H1 (cell line): ENCODE data around the gene DEDD2. TPM values are rescaled to one million over a fixed set of nuclear protein-coding genes. Genes with fewer than 3 reads are reported as not detected.
"Not testable (repeated sequence)": the region's sequence is repeated elsewhere in the genome, so short reads cannot be mapped to it uniquely, and the experiment has no call there.

Experiments
- CTCF ChIA-PET: fragments of 300-600 bp; sonication (Branson Sonifier 250); formaldehyde crosslinking; loops from one replicate; lab custom pipeline; 2021; ENCODE audit not compliant: partially characterized antibody; lab: Charles Lee
- POLR2A ChIA-PET: fragments of 300-600 bp; sonication (Branson Sonifier 250); formaldehyde crosslinking; loops from one replicate; lab custom pipeline; 2021; ENCODE audit warnings: inconsistent platforms; ENCODE audit not compliant: partially characterized antibody; lab: Charles Lee
- DNase-seq, 2 experiments: peaks; one replicate each; pipeline versions ENCODE4 v3.0.0 to v3.0.0-alpha.2; 2010 to 2022; ENCODE audit warnings: low spot score in 2 of 2, low read depth in 1 of 2, mixed read lengths in 1 of 2
- FAIRE-seq: peaks from 2 replicates; lab custom pipeline; 2011; peaks lifted over from hg19 to GRCh38; lab: Jason Lieb, UNC
- H2AFZ ChIP-seq: 2 replicates; pipeline ENCODE4 v1.8.1; 2012; ENCODE audit warnings: low read length, inconsistent platforms
- H2AK5ac ChIP-seq: 2 replicates; pipeline ENCODE4 v1.6.1; 2013; ENCODE audit warnings: low read depth, low read length
- H2BK120ac ChIP-seq: replicated peaks from 2 replicates; pipeline ENCODE3; 2013; ENCODE audit warnings: low read depth, low read length, inconsistent platforms
- H2BK12ac ChIP-seq: 2 replicates; pipeline ENCODE4 v1.6.1; 2013; ENCODE audit warnings: low read depth, low read length
- H2BK15ac ChIP-seq: 2 replicates; pipeline ENCODE4 v1.6.1; 2013; ENCODE audit warnings: low read length
- H2BK20ac ChIP-seq: 2 replicates; pipeline ENCODE4 v1.6.1; 2013; ENCODE audit warnings: low read length
- H2BK5ac ChIP-seq: 2 replicates; pipeline ENCODE4 v1.6.1; 2013; ENCODE audit warnings: low read depth, low read length
- H3K14ac ChIP-seq: 2 replicates; pipeline ENCODE4 v1.6.1; 2013; ENCODE audit warnings: inconsistent platforms; ENCODE audit not compliant: insufficient read length
- H3K18ac ChIP-seq: 2 replicates; pipeline ENCODE4 v1.6.1; 2013; ENCODE audit warnings: low read length; ENCODE audit errors: extremely low read depth
- H3K23ac ChIP-seq: 2 replicates; pipeline ENCODE4 v1.6.1; 2013; ENCODE audit warnings: inconsistent platforms; ENCODE audit not compliant: insufficient read length
- H3K23me2 ChIP-seq: 2 replicates; pipeline ENCODE4 v1.6.1; 2013; ENCODE audit warnings: low read depth, low read length
- H3K27ac ChIP-seq: 2 replicates; pipeline ENCODE4 v1.6.1; 2011; ENCODE audit warnings: low read depth, low read length, inconsistent platforms
- H3K27me3 ChIP-seq, 4 experiments: replicated peaks in 1 of 4; 1 replicate in 1 of 4; 2 replicates in 3 of 4; pipeline versions ENCODE4 v1.6.1 to v1.8.1; 2011 to 2013; ENCODE audit warnings: low read length in 3 of 4, mild to moderate bottlenecking in 3 of 4, inconsistent platforms in 2 of 4, mixed read lengths in 2 of 4, moderate library complexity in 1 of 4; ENCODE audit not compliant: control insufficient read depth in 3 of 4, insufficient read depth in 3 of 4; ENCODE audit errors: extremely low read depth in 1 of 4
- H3K36me3 ChIP-seq, 4 experiments: 2 replicates each; pipeline versions ENCODE4 v1.6.1 to v1.8.1; 2011 to 2013; ENCODE audit warnings: mild to moderate bottlenecking in 4 of 4, low read length in 3 of 4, moderate library complexity in 2 of 4, control low read depth in 1 of 4, inconsistent platforms in 1 of 4; ENCODE audit not compliant: insufficient read depth in 4 of 4, control insufficient read depth in 2 of 4
- H3K4ac ChIP-seq: replicated peaks from 2 replicates; pipeline ENCODE3; 2013; ENCODE audit warnings: low read length, low read depth, mixed read lengths, inconsistent platforms; ENCODE audit not compliant: insufficient read length
- H3K4me1 ChIP-seq, 4 experiments: replicated peaks in 1 of 4; 1 replicate in 1 of 4; 2 replicates in 3 of 4; pipeline versions ENCODE4 v1.6.1 to v1.8.1; 2011 to 2013; ENCODE audit warnings: low read length in 3 of 4, inconsistent platforms in 2 of 4, mixed read lengths in 1 of 4; ENCODE audit not compliant: insufficient read depth in 4 of 4, control insufficient read depth in 3 of 4
- H3K4me2 ChIP-seq, 2 experiments: 2 replicates each; pipeline versions ENCODE4 v1.6.1 to v1.8.1; 2011 to 2013; ENCODE audit warnings: low read depth in 2 of 2, low read length in 2 of 2, control low read depth in 1 of 2, inconsistent platforms in 1 of 2, mild to moderate bottlenecking in 1 of 2; ENCODE audit not compliant: insufficient read depth in 1 of 2
- H3K4me3 ChIP-seq, 4 experiments: fragments of 200-600, 300-600 bp in 1 of 4; sonication (generic), shearing (Covaris generic), sonication (Bioruptor Twin) in 1 of 4; 2 replicates each; pipeline versions ENCODE4 v1.5.1 to v1.8.1; 2011 to 2016; ENCODE audit warnings: low read length in 4 of 4, low read depth in 3 of 4, control low read depth in 2 of 4, inconsistent platforms in 2 of 4, mild to moderate bottlenecking in 2 of 4, mixed read lengths in 1 of 4, moderate library complexity in 1 of 4; ENCODE audit not compliant: insufficient read depth in 2 of 4; ENCODE audit errors: extremely low read depth in 1 of 4
- H3K56ac ChIP-seq: replicated peaks from 2 replicates; pipeline ENCODE3; 2013; ENCODE audit warnings: low read depth, mild to moderate bottlenecking, mixed read lengths, low read length, inconsistent platforms; ENCODE audit not compliant: insufficient read length
- H3K79me1 ChIP-seq: 2 replicates; pipeline ENCODE4 v1.6.1; 2013; ENCODE audit warnings: low read depth, low read length, control low read depth
- H3K79me2 ChIP-seq, 2 experiments: 2 replicates each; pipeline versions ENCODE4 v1.6.1 to v1.8.1; 2012 to 2013; ENCODE audit warnings: low read length in 2 of 2, mild to moderate bottlenecking in 2 of 2, inconsistent platforms in 1 of 2; ENCODE audit not compliant: insufficient read depth in 2 of 2, control insufficient read depth in 1 of 2
- H3K9ac ChIP-seq, 4 experiments: replicated peaks in 1 of 4; 1 replicate in 1 of 4; 2 replicates in 3 of 4; pipeline versions ENCODE4 v1.6.1 to v1.8.1; 2011 to 2013; ENCODE audit warnings: low read depth in 3 of 4, low read length in 3 of 4, control low read depth in 2 of 4, mild to moderate bottlenecking in 2 of 4, moderate library complexity in 2 of 4, inconsistent platforms in 1 of 4; ENCODE audit errors: extremely low read depth in 1 of 4
- H3K9me3 ChIP-seq, 2 experiments: 2 replicates each; pipeline versions ENCODE4 v1.6.1 to v1.8.1; 2012 to 2013; ENCODE audit warnings: mild to moderate bottlenecking in 2 of 2, moderate library complexity in 2 of 2, control low read depth in 1 of 2, inconsistent platforms in 1 of 2, low read depth in 1 of 2, low read length in 1 of 2, mixed read lengths in 1 of 2; ENCODE audit not compliant: insufficient read depth in 2 of 2
- H4K20me1 ChIP-seq, 2 experiments: replicated peaks in 1 of 2; 2 replicates each; pipeline versions ENCODE3 to v1.8.1; 2011 to 2013; ENCODE audit warnings: inconsistent platforms in 2 of 2, low read length in 2 of 2, mild to moderate bottlenecking in 1 of 2; ENCODE audit not compliant: insufficient read depth in 2 of 2, control insufficient read depth in 1 of 2
- H4K5ac ChIP-seq: 2 replicates; pipeline ENCODE4 v1.6.1; 2013; ENCODE audit warnings: low read length, low read depth, mixed read lengths, inconsistent platforms; ENCODE audit not compliant: insufficient read length
- H4K8ac ChIP-seq: 2 replicates; pipeline ENCODE4 v1.8.0; 2013; ENCODE audit warnings: mild to moderate bottlenecking, moderate library complexity, low read length, inconsistent platforms; ENCODE audit not compliant: insufficient read depth; ENCODE audit errors: extremely low read depth
- H4K91ac ChIP-seq: replicated peaks from 2 replicates; pipeline ENCODE3; 2013; ENCODE audit warnings: low read length, mixed read lengths, inconsistent platforms; ENCODE audit not compliant: insufficient read length
- WGBS, 2 experiments: shearing (Covaris generic) in 1 of 2; methylation state at CpG; one replicate each; pipeline versions ENCODE4 v1.1.6 to v1.1.7; 2013 to 2015; ENCODE audit warnings: low lambda C conversion rate in 2 of 2, mixed read lengths in 2 of 2, inconsistent platforms in 1 of 2, low coverage in 1 of 2, missing lambda C conversion rate in 1 of 2; ENCODE audit not compliant: insufficient replicate concordance in 2 of 2, insufficient coverage in 1 of 2, insufficient read length in 1 of 2; ENCODE audit errors: extremely low coverage in 1 of 2, missing lambda C conversion rate in 1 of 2; 5-methylcytosine and 5-hydroxymethylcytosine counted together
- polyA plus RNA-seq, 7 experiments: library from polyadenylated mRNA; depleted of rRNA in 3 of 7; stranded (reverse) in 5 of 7; unstranded in 2 of 7; fragments of >200 nt in 5 of 7; fragments of 200-250 nt in 2 of 7; gene quantifications; 1 replicate in 5 of 7; 2 replicates in 1 of 7; 4 replicates in 1 of 7; pipeline versions ENCODE4 v1.2.1 to v1.2.3, GENCODE V29; 2011 to 2013; ENCODE audit warnings: missing spikeins in 2 of 7, mixed read lengths in 2 of 7
- total RNA-seq: library from RNA; stranded (reverse); fragmentation: NEBNext Ultra II Directional; extraction: Animal tissue kit (Norgen Biotek cat#: 25700); gene quantifications from 2 replicates; pipeline ENCODE4 v1.2.1, GENCODE V29; 2021

DEDD2 gene
- total and polyA plus RNA-seq, 2 of the 8 experiments (the other 6 are each of a cell fraction or from before 2014, with no cell fraction given): 37.8 to 65.0 TPM

- CTCF ChIA-PET: interaction anchor here (0.6 to 4.4 kb wide), 6 partner anchors 8 to 158 kb away, joined by 3 to 35 read pairs (median 4); no protein-coding TSS in a partner anchor
- not testable (repeated sequence) for FAIRE-seq
Measured at GRCh38 chr19:42266105-42266504, 48.6 kb upstream of the DEDD2 start.

More at GRCh38 chr19:42266105-42266504, 48.6 kb upstream of the DEDD2 start:
- peaks cover 10% of the 10 kb centered on the region; the same call in 1 of the 2 replicates for H3K23me2 ChIP-seq
- not testable (repeated sequence) for H3K9ac ChIP-seq, H4K20me1 ChIP-seq, H3K9me3 ChIP-seq, H3K27ac ChIP-seq, H3K79me2 ChIP-seq, H2BK120ac ChIP-seq, H3K18ac ChIP-seq, H3K23ac ChIP-seq, H3K79me1 ChIP-seq, DNase-seq, H2BK20ac ChIP-seq, H2AK5ac ChIP-seq, H3K27me3 ChIP-seq, H3K4me3 ChIP-seq, H4K8ac ChIP-seq, H3K4ac ChIP-seq, H2BK5ac ChIP-seq, H2AFZ ChIP-seq, H3K36me3 ChIP-seq, H2BK12ac ChIP-seq, H3K14ac ChIP-seq, H4K5ac ChIP-seq, H3K4me2 ChIP-seq, H3K56ac ChIP-seq, H4K91ac ChIP-seq, H2BK15ac ChIP-seq
- POLR2A ChIA-PET: interaction anchor here (1.3 to 1.8 kb wide), 2 partner anchors 19 to 23 kb away, joined by 3 to 6 read pairs; no protein-coding TSS in a partner anchor
- peaks cover 2 to 20% (median 10%) of the 10 kb centered on the region in 4 experiments for H3K4me1 ChIP-seq
- WGBS, 2 experiments: 94% methylated on average over 4 of the region's 4 CpGs; no CpG with 5 or more reads in 1 of the 2 experiments
